K562 (cell line): ENCODE results near the gene STRA6. TPM values are rescaled to one million over a fixed set of nuclear protein-coding genes. Genes with fewer than 3 reads are reported as not detected.

ENCODE experiments used
- ATAC-seq: fragments of 200-7000 bp; cut with Tn5 transposase; 3 replicates; pipeline ENCODE4 v1.9.1; 2020; ENCODE audit warnings: moderate library complexity
- BruUV-seq: library from RNA; stranded (reverse); fragments of 400-500 nt; replicated peaks from 2 replicates; lab custom pipeline; 2021; lab: Mats Ljungman, UMichigan
- CTCF ChIA-PET: fragments of 300-600 bp; formaldehyde crosslinking; extraction: SDS; loops from one replicate; lab custom pipeline; 2021; ENCODE audit warnings: low intra/inter-chr PET ratio; lab: Yijun Ruan, JAX
- POLR2A ChIA-PET: fragments of 300-600, 350-650 bp; sonication (Branson Sonifier 250); formaldehyde crosslinking; extraction: SDS; loops from one replicate; lab custom pipeline; 2021; ENCODE audit warnings: antibody characterized with exemption, inconsistent platforms; lab: Yijun Ruan, JAX
- DNase-seq, 4 experiments: peaks; one replicate each; pipeline versions ENCODE4 v3.0.0 to v3.0.0-alpha.2; 2011 to 2018; ENCODE audit warnings: low spot score in 3 of 4, mixed read lengths in 3 of 4; ENCODE audit errors: extremely low read depth in 1 of 4
- FAIRE-seq: peaks from 2 replicates; lab custom pipeline; 2011; peaks lifted over from hg19 to GRCh38; lab: Jason Lieb, UNC
- H2AFZ ChIP-seq: 2 replicates; pipeline ENCODE4 v1.6.0; 2011; ENCODE audit warnings: low read depth, low read length, control low read depth, inconsistent platforms
- H3K27ac ChIP-seq: fragments of 200-600 bp; 3 replicates; pipeline ENCODE4 v1.8.0; 2011; ENCODE audit warnings: low read depth, mild to moderate bottlenecking, control low read depth, inconsistent platforms, low read length, moderate library complexity, mixed read lengths; ENCODE audit errors: extremely low read depth
- H3K27me3 ChIP-seq, 2 experiments: fragments of 300-600 bp in 1 of 2; 2 replicates in 1 of 2; 3 replicates in 1 of 2; pipeline versions ENCODE4 v1.6.0 to v1.8.0; 2011; ENCODE audit warnings: inconsistent platforms in 2 of 2, low read length in 2 of 2, mild to moderate bottlenecking in 1 of 2, mixed read lengths in 1 of 2, moderate library complexity in 1 of 2; ENCODE audit not compliant: control insufficient read depth in 2 of 2, insufficient read depth in 2 of 2
- H3K36me3 ChIP-seq: fragments of 300-600 bp; 3 replicates; pipeline ENCODE4 v1.8.0; 2011; ENCODE audit warnings: mild to moderate bottlenecking, low read length, inconsistent platforms; ENCODE audit not compliant: control insufficient read depth, insufficient read depth
- H3K4me1 ChIP-seq, 2 experiments: fragments of 200-600 bp in 1 of 2; replicated peaks in 1 of 2; 2 replicates in 1 of 2; 3 replicates in 1 of 2; pipeline versions ENCODE4 v1.5.1 to v1.8.0; 2011; ENCODE audit warnings: inconsistent platforms in 2 of 2, low read length in 2 of 2, mild to moderate bottlenecking in 1 of 2, mixed read lengths in 1 of 2, moderate library complexity in 1 of 2; ENCODE audit not compliant: control insufficient read depth in 2 of 2, insufficient read depth in 2 of 2
- H3K4me2 ChIP-seq: 2 replicates; pipeline ENCODE4 v1.6.1; 2011; ENCODE audit warnings: low read length, control low read depth, inconsistent platforms, mixed read lengths; ENCODE audit not compliant: insufficient read depth
- H3K4me3 ChIP-seq: fragments of 200-600 bp; sonication (generic), shearing (Covaris generic); 2 replicates; pipeline ENCODE4 v1.5.1; 2016; ENCODE audit warnings: control low read depth, inconsistent platforms
- H3K79me2 ChIP-seq: fragments of 200-600 bp; 3 replicates; pipeline ENCODE4 v1.8.0; 2011; ENCODE audit warnings: low read length, inconsistent platforms; ENCODE audit not compliant: control insufficient read depth, insufficient read depth
- H3K9ac ChIP-seq, 2 experiments: 2 replicates each; pipeline versions ENCODE4 v1.6.0 to v1.6.1; 2011; ENCODE audit warnings: low read depth in 2 of 2, low read length in 2 of 2, control low read depth in 1 of 2, inconsistent platforms in 1 of 2, mild to moderate bottlenecking in 1 of 2, mixed read lengths in 1 of 2; ENCODE audit not compliant: insufficient read depth in 1 of 2
- H3K9me1 ChIP-seq: one replicate; pipeline ENCODE4 v1.6.0; 2011; ENCODE audit warnings: inconsistent platforms, mild to moderate bottlenecking, low read length, moderate library complexity; ENCODE audit not compliant: control insufficient read depth, insufficient read depth
- H3K9me3 ChIP-seq: replicated peaks from 2 replicates; pipeline ENCODE4 v1.5.1; 2011; ENCODE audit warnings: low read depth, low read length, inconsistent platforms; ENCODE audit not compliant: control insufficient read depth, insufficient read depth
- H4K20me1 ChIP-seq: replicated peaks from 2 replicates; pipeline ENCODE4 v1.6.1; 2011; ENCODE audit warnings: low read length, inconsistent platforms, mixed read lengths; ENCODE audit not compliant: control insufficient read depth, insufficient read depth
- EGR1 ChIP-seq: fragments of 450-650 bp; conservative IDR thresholded peaks from 2 replicates; pipeline ENCODE4 v1.6.1; 2017; ENCODE audit warnings: mild to moderate bottlenecking
- PRMT5 ChIP-seq: sonication (generic); formaldehyde crosslinking; IDR thresholded peaks from 2 replicates; pipeline ENCODE4 v1.5.0; 2020; ENCODE audit warnings: missing genetic modification reagents
- ZNF354B ChIP-seq: fragments of 250-450 bp; sonication (Bioruptor Pico); IDR thresholded peaks from 2 replicates; pipeline ENCODE4 v1.4.0; 2020
- ZNF717 ChIP-seq: fragments of 250-450 bp; sonication (Bioruptor Pico); IDR thresholded peaks from 2 replicates; pipeline ENCODE4 v1.5.0; 2021
- WGBS: fragments of 100-300 bp; shearing (Covaris generic); methylation state at CpG from one replicate; pipeline ENCODE4 v1.1.6; 2016; ENCODE audit warnings: low coverage, mixed read lengths; ENCODE audit not compliant: insufficient coverage; ENCODE audit errors: missing lambda C conversion rate; 5-methylcytosine and 5-hydroxymethylcytosine counted together
- in situ Hi-C: fragments of 300-500 bp; cut with MboI; formaldehyde crosslinking; loops from 4 replicates; pipeline ENCODE4 v1.15.0; 2018; ENCODE audit warnings: inconsistent platforms, mixed read lengths
- intact Hi-C: fragments of 100-400 bp; cut with micrococcal nuclease; formaldehyde crosslinking; loops from 2 replicates; pipeline ENCODE4 v1.14.2; 2022
- polyA plus RNA-seq, 8 experiments: library from polyadenylated mRNA; depleted of rRNA in 4 of 8; stranded (reverse) in 5 of 8; unstranded in 3 of 8; fragments of >200 nt; fragmentation: Nextera tagmentation in 2 of 8; fragmentation: Illumina TruSeq in 1 of 8; extraction: Ambion mirVana in 2 of 8; extraction: Trizol in 1 of 8; gene quantifications; 2 replicates each; pipeline versions ENCODE4 v1.2.1 to v1.2.3, GENCODE V29; 2011 to 2014; ENCODE audit warnings: inconsistent platforms in 1 of 8, missing spikeins in 1 of 8
- total RNA-seq, 7 experiments: library from RNA; depleted of rRNA in 6 of 7; stranded (reverse); fragments of >200 nt in 6 of 7; fragmentation: Illumina TruSeq in 2 of 7; extraction: Trizol in 2 of 7; gene quantifications; 2 replicates each; pipeline versions ENCODE4 v1.2.1 to v1.2.3, GENCODE V29; 2011 to 2021; ENCODE audit warnings: low replicate concordance in 1 of 7
- TF ChIP-seq, protein P1 (sequence below): sonication (generic); formaldehyde crosslinking; IDR thresholded peaks from 2 replicates; pipeline ENCODE4 v1.8.0; 2023; ENCODE audit warnings: mild to moderate bottlenecking, missing genetic modification reagents
- TF ChIP-seq, protein P2 (sequence below): sonication (generic); formaldehyde crosslinking; IDR thresholded peaks from 2 replicates; pipeline ENCODE4 v1.4.0; 2020; ENCODE audit warnings: mild to moderate bottlenecking, missing genetic modification reagents

The STRA6 gene
- total and polyA plus RNA-seq, 9 of the 15 experiments (the other 6 are each of a cell fraction or from before 2014, with no cell fraction given), result 0.04 to 2.0 (median 0.43) TPM; not detected in 2

DNA sequence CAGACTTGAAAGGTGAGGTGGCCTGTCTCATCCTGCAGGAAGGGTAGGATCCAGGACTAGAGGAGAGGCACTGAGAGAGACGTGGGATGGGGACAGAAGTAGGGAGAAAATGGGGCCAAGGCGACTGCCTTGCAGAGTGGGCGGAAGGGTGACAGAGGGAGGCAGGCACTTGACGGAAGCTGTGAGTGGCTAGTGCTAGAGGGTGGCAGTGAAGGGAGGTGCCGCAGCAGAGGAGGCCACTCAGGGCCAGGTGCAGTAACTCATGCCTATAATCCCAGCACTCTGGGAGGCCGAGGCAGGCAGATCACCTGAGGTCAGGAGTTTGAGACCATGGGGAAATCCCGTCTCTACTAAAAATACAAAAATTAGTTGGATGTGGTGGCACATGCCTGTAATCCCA is 40.8 kb upstream of the STRA6 start:
- POLR2A ChIA-PET, result no interaction called here
- Histone ChIP-seq H3K4me1 (peaks cover 0 to 3% of the 10 kb centered on the region in 2 experiments; a peak in 1 of 5 replicates), H3K4me2 (no peak overlapping the region), H3K4me3 (no peak overlapping the region), H3K27me3 (peaks cover 19 to 47% of the 10 kb centered on the region in 2 experiments; a peak in 4 of 5 replicates), H2AFZ (no peak overlapping the region), H3K27ac (no peak overlapping the region)
- WGBS, result 5% methylated on average over 7 of the region's 7 CpGs
- BruUV-seq, result no TSS peak
- FAIRE-seq, result no peak
- intact Hi-C loops, result loop anchor here (10.0 kb wide), 1 partner anchor 51 kb away; no protein-coding TSS in a partner anchor
- 0 out of 2 replicates have a peak, but pooled peaks have one; percentile 8 for TF ChIP-seq EGR1
- no peak for TF ChIP-seq ZNF354B (CRISPR knock-in tag)
- TF ChIP-seq, protein P1, sequence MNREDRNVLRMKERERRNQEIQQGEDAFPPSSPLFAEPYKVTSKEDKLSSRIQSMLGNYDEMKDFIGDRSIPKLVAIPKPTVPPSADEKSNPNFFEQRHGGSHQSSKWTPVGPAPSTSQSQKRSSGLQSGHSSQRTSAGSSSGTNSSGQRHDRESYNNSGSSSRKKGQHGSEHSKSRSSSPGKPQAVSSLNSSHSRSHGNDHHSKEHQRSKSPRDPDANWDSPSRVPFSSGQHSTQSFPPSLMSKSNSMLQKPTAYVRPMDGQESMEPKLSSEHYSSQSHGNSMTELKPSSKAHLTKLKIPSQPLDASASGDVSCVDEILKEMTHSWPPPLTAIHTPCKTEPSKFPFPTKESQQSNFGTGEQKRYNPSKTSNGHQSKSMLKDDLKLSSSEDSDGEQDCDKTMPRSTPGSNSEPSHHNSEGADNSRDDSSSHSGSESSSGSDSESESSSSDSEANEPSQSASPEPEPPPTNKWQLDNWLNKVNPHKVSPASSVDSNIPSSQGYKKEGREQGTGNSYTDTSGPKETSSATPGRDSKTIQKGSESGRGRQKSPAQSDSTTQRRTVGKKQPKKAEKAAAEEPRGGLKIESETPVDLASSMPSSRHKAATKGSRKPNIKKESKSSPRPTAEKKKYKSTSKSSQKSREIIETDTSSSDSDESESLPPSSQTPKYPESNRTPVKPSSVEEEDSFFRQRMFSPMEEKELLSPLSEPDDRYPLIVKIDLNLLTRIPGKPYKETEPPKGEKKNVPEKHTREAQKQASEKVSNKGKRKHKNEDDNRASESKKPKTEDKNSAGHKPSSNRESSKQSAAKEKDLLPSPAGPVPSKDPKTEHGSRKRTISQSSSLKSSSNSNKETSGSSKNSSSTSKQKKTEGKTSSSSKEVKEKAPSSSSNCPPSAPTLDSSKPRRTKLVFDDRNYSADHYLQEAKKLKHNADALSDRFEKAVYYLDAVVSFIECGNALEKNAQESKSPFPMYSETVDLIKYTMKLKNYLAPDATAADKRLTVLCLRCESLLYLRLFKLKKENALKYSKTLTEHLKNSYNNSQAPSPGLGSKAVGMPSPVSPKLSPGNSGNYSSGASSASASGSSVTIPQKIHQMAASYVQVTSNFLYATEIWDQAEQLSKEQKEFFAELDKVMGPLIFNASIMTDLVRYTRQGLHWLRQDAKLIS (CRISPR knock-in tag), result no peak
- no peak for TF ChIP-seq PRMT5 (CRISPR knock-in tag)
- TF ChIP-seq, protein P2, sequence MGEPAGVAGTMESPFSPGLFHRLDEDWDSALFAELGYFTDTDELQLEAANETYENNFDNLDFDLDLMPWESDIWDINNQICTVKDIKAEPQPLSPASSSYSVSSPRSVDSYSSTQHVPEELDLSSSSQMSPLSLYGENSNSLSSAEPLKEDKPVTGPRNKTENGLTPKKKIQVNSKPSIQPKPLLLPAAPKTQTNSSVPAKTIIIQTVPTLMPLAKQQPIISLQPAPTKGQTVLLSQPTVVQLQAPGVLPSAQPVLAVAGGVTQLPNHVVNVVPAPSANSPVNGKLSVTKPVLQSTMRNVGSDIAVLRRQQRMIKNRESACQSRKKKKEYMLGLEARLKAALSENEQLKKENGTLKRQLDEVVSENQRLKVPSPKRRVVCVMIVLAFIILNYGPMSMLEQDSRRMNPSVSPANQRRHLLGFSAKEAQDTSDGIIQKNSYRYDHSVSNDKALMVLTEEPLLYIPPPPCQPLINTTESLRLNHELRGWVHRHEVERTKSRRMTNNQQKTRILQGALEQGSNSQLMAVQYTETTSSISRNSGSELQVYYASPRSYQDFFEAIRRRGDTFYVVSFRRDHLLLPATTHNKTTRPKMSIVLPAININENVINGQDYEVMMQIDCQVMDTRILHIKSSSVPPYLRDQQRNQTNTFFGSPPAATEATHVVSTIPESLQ (CRISPR knock-in tag), result no peak
- TF ChIP-seq ZNF717 (CRISPR knock-in tag), result no peak
- TF ChIP-seq, all 486 proteins: peak for 1
- Histone ChIP-seq H3K79me2 (no peaks in the 10 kb centered on the region), H3K9me1 (no peaks in the 10 kb centered on the region), H4K20me1 (no peaks in the 10 kb centered on the region), H3K9ac (0 out of 4 replicates have a peak overlapping the region, but pooled peaks of 1 of the 2 experiments have one; percentile 9), H3K36me3 (no peaks in the 10 kb centered on the region), H3K9me3 (no peaks in the 10 kb centered on the region)
- DNase-seq, result no peak
- in situ Hi-C loops, result no loop called here
- no peak for ATAC-seq
- CTCF ChIA-PET, result no interaction called here
